GM19455 (cell line): ENCODE results near the gene CPTP.

Source experiments
- ATAC-seq: cut with Tn5 transposase; IDR thresholded peaks from one replicate; pipeline ENCODE4 v1.9.1; 2021; ENCODE audit not compliant: unreplicated experiment

CPTP gene

DNA sequence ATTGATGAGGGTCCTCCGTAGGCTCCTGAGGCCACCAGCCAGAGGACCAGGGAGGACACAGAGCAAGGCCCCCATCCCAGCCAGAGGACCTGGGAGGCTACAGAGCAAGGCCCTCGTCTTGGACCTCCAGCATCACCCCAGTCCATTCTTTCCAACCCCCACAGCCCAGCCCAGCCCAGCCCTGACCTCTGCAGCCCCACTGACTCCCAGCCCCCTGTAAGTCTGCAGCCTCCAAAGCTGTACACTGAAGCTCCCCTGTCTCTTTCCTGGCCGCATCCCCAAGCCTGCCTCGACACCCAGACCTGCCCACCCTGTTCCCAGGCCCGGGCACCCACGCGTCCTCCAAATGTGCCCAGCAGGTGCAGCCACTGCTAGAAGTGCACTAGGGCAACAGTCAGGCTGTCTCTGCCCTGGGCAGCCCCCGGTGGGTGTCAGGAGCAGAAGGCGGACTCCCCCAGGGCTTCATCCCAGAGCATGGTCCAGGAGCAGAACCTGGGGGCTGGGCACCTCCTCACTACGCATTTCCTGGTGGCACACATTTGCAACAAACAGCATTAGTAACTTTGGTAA is 22.5 kb downstream of the CPTP start:
- ATAC-seq, result no peak

DNA sequence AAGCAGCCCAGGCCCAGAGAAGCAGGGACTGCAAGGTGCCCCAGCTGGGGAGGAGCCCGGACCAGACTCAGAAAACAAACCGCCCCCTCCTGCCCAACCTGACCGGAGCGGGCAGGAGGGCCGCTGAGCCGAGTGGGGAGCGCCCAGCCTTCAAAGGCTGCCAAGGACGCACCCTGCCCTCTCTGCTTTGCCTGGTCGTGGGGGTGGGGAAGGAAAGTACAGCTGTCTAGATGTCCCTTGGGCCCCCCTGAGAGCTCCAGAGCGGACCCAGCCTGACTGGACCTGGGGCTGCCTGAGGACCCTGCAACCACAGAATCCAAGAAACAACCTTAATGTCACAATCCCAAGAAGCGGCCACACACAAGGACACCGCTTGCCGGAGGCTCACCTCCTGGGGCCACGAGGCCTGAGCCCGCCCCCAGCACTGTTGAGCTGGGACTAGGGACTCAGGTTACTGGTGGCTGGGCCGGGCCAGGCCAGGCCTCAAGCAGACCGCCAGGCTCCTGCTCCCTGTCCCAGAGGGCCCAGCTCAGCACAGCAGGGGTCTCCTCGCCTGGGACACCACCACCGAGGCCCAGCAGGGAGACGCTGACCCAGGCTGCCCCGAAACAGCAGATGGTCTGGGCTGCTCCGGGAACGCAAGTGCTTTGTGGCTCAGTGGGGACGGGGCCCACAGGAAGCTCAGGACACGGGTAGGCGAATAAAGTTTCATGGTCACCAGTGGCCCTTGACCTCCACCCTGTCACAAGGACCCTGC is 23.2 kb downstream of the CPTP start:
- ATAC-seq, result no peak

DNA sequence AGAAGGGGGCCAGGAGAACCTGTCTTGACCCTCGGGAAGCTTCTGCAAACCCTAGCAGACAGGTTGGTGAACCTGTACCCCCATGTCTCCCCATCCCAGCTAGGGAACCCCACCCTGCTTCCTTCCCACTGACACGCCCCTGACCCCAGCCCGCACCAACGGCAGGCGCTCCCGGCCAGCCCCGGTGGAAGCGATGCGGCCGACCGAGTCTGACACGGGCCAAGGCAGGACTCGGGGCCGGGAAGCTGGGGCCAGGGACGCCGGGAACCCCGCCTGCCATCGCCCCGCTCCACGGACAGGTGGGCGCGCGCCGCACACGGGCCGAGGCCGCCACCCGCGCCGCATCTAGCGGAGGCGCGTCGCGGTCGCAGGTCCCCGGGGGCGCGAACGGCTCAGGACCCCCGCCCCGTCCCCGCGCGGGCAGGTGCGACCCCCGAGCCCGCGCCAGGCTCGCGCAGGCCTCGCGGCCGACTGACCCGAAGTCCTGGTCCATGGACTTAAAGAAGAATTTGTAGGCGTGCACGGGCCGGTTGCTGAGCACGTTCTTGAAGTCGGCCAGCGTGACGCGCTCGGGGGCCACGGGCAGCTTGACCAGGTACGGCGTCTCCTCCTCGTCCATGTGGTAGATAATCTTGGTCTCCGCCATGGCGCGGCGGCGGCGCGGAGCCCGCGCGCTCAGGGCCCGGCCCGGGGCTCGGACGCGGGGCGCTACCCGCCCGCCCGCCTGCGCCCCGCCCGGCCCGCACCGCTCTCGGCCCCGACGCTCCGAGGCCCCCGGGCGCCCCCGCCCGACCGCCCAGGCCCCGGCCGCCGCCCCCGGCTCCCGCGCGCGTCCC is 24.0 kb downstream of the CPTP start:
- ATAC-seq, result peak; percentile 21

DNA sequence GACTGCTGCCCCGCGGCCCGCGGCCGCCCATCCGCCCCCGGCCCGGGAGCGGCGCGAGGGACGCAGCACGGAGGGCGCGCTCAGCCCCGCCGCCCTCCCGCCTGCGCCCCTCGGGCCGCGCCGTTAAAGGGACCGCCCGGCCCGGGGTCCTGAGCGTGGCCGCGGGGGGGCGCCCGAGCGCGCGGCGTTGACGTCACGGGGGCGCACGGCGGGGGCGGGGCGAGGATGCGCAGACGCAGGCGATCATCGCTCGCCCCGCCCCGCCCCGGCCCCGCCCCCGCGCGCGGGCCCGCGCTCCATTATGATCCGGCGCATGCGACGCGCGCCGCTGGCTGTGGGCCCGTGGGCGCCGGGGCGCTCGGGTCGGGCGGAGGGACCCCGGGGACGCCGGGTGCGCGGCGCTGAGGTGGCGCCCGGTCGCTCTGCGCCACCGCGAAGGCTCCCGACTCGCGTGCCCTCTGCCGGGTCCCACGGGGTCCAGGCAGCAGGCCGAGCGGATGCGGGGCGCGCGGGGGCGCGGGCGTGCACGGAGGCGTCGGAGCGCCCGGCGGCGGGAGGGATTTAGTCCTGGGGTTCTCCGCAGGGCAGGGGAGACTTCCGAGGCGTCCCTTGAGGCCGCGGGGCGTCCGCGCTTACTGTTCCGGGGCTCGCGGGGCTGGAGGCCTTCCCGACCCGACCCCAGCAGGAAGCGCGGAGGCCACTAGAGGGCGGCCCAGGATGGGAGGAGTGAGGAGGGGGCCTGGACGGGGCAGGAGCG is 24.8 kb downstream of the CPTP start, which contains the start of gene DVL1:
Gene DVL1 (minus strand): TSS at position 163 of the 757 bp plus-strand sequence. CDS start 353 bp downstream, outside the sequence.
- peak; percentile 55 for ATAC-seq

DNA sequence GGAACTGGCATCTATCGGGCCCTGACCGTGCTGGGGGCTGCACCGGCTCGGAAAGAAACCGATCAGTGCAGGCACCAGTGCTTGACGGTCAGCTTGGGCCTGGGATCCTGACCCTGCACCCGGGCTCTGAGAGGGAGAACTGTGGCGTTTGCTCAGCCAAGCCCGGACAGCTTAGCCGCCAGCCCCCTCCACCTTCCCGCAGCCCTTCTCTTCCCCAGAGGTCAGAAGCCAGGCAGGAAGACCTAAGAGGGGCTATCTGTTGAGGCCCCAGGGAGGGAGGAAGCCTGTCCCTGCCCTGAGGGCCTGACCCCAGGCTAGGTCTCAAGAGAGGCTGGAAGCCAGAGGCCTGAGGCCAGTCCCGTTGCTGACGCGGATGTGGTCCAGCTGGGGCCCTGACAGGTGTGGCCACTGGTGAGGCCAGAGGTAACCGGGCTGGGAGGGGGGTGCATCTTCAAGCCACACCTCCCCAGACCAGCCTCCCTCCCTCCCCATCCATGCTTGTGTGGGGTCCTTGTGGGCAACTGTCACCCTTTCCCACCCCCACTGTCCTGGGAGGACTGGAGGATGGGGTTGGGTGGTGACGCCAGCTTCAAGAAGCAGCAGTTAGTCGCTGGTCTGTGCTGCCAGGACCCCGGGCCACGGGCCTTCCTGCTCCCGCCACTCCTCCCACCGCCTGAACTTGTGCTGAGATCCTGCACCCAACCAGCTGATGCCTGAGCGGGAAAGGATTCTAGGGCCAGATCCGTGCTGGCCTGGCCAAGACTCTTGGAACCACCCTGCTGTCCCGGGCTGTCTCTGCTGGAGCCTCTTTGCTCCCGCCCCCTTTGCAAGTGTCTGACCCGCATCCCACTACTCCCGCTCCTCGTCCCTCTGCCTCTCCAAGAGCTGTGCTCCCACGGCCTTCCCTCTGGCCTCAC is 27.2 kb downstream of the CPTP start:
- no peak for ATAC-seq

DNA sequence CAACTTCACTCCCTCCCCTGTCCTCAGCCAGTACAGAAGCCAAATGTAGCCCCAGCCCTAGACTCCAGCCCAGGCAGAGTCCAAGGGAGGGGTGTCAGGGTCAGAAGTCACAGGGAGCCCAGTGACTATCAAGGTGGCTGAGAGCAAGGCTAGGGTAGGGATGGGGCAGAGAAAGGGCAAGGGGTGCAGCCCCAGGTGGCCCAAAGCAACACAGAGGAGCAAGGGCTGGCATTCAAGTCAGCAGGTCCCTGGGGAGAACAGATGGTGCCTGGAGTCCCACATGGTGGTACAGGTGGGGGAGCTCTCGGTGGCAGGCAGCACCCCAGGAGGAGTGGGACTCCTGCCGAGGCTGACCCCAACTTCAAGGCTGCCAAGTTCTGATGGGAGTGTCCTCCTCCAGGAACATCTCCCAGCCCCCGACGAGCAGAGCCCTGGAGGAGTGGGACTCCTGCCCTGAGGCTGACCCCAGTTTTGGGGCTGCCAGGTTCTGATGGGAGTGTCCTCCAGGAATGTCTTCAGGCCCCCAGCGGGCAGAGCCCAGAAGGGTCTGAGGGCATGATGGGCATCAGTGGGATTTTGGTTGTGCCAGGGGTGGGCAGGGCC is 28.3 kb downstream of the CPTP start:
- ATAC-seq, result no peak

DNA sequence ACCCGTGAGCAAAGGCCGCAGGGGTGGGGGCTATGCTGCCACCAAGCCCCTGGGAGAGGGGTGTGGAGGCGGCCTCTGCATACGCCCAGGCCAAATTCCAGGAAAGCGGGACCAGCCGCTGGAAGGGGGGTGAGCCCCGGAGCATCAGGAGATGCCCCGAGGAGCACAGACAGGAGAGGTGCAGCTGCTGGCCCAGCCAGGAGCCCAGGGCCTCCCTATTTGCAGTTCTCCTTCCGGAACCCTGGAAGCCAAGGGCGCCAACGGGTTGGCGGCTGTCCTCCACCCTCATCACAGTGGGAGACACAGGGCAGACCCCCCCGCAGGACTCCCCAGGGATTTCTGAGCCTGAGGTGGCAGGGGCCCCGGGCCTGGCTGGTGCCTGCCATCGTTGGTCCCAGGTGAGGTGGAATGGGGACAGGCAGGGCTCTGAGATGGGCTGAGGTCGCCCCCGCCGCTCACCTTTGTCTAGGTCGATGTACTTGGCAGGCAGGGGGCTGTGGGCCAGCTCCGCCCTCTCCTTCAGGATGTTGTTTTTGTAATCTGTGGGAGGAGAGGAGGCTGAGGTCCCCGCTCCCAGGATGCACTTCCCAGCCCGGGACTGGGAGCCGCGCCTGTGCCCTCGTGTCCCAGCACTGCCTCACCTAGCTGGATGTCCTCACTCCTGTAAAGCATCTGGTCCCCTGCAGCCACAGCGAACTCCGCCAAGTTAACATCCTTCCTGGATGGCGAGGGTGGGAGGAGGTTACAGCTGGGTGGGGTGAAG is 29.0 kb downstream of the CPTP start:
- ATAC-seq, result no peak

DNA sequence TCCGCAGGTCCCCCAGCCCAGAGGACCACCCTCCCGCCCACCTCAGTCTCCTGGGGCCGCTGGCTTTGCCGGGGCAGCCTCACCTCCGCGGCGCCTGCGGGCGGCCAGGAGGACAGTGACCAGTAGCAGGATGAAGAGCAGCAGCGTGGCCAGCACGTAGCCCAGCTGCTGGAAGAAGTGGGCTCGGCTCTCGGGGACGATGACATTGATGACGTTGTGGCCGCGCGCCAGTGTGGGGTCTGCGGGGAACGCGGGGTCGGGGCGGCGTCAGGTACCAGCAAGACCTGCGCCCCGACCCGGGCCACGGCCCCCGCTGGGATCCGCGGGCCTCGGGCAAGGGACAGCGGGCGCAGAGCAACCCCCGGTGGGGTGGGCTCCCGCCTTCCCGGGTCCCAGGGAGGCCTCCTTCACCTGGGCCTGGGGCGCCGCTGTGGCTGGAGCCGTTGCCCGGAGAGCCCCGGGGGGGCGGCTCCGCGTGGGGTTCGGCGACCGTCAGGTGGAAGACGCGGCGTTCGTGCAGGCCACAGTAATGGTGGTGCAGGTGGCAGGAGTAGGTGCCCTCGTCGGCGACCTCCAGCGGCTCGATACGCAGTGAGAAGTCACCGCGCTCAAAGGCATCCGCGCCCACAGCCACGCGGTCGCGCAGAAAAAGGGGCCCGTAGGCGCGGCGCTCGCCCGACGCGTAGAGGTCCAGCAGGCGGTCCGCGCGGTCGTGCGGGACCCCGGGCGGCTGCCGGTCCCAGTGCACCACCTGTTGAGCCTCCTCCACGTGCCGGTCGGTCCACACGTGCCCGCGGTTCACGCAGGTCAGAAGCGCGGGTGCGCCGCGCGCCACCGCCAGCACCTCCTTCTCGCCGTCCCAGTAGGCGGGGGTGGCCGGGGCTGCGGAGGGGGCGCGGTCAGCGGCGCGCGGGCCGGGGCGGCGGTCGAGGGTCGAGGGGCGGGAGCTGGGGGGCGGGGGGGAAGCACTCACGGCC is 30.0 kb downstream of the CPTP start:
- ATAC-seq, result no peak

DNA sequence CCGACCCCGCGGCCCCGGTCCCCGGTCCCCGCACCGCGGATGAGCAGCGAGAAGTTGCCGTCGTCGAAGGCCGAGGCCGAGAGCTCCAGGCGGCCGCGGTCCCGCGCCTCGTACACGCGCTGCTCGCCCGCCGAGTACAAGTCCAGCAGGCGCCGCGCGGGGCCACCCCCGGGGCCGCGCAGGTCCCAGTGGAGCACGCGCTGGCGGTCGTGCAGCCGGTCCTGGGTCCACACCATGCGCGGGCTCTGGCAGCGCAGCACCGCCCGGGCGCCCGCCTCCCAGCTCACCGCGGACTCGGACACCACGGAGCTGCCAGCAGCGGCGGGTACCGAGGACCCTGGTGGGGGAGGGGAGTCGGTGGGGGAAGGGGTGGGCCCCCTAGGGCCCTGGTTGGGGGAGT is 30.8 kb downstream of the CPTP start:
- ATAC-seq, result no peak

DNA sequence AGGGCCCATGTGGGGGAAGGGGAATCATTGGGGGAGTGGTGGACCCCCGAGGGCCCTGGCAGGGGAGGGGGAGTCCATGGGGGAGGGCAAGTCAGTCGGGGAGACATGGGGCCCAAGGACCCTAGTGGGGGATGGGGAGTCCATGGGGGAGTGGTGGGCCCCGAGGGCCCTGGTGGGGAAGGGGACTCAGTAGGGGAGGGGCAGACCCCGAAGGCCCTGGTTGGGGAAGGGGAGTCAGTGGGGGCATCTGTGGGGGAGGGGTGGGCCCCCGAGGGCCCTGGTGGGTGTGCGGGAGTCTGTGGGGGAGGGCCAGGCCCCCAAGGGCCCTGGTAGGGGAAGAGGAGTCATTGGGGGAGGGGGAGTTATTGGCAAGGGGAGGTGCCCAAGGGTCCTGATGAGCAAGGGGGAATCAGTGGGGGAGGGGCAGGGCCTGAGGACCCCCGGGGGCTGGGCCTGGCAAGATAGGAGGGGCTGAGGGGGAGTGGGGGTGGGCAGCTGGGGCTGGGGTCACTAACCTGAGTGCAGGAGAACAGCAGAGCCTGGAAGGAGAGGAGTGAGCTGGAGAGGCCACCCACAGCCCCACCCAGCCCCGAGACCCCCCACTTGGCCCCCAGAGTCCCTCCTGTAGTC is 31.7 kb downstream of the CPTP start:
- no peak for ATAC-seq

DNA sequence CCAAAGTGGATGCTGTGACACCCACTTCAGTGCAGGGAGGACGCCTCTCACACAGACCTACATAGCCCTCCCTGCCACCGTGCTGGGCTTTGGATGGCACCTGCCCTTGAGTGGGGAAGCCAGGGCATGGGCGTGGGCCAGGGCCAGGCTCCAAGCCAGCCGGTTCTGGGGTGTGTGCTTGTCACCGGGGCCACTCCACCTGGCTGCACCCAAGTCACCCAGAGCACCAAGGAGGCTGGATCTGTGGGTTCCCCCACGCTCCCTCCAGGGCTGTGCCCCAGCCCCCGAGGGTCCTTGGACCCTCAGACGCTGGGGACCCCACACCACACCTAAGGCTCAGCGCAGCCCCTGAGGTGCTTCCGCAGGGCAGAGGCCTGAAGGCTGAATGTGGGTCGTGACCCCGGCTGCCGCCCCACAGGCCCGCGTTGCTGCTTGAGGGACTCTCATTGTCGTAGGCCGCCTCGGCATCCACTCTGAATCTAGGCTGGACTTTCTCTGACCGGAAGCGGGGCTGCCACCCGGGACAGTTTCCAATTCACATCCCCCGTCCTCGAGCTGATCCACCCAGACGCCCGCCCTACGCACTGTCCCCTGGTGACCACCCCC is 32.3 kb downstream of the CPTP start:
- no peak for ATAC-seq

DNA sequence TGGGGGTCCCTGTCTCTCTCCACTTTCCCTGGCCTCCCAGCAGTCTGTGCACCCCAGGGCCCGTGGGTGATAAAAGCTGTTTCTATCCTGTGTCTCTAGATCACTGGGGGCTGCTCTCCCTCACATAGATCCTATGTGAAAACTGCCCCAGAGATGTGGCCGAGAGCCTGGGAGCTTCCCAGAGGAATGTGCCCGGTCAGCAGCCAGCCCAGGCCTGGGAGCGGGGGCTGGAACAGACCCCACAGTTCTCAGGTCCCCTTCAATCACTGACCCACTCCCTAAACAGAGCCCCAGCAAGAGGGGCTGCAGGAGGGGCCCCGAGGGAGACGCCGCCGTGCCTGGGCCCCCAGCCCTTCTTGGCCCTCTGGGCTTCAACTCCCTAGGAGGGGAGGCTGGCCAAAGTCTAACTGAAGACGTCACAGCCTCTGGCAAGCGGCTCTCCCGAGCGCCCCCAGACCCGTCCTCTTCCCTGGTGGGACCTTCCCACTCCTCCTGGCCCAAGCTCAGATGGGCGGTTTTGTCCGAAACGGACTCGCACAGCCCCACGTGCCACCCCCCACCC is 33.4 kb downstream of the CPTP start:
- ATAC-seq, result no peak

DNA sequence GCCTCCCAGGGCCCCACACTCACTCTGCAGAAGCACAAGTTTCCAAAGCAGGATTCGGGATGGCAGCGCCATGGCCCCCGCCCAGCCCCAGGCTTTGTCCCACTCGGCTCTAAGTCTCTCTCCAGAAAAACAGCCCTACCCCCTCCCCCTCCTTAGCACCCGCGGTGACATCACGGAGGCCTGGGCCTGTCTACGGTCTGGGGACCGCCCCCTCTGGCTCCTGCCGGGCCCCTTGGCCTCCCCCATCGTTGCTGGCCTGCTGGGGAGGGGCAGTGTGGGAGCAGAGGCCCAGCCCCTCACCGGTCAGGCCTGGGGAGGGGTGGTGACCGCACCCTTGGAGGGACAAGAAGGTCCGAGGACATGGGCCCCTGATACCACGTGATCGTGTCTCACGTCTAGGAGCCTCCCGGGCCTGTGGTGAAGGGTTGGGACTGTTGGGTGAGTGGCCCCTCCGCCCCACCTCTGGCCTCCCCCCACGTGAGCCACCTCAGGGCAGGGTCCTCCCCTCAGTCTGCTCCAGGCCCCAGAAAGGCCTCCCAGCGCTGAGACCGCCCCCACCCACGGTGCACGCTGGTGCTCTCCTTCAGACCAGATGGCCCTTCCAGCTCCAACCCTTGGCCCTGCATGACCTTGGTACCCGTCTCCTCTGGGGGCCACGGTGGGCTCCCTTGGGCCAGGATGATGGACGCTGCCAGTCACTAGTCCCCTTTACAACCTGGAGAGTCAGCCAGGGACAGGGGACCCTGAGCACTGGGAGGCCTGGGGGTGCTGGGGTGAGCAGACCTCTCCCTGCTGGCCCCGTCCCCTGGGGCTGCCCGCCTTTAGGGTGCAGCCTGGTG is 34.0 kb downstream of the CPTP start, which contains the start of gene MXRA8:
Gene MXRA8 (minus strand): TSS at position 123 of the 839 bp plus-strand sequence. CDS start 51 bp downstream, at position 72.
- ATAC-seq, result no peak

DNA sequence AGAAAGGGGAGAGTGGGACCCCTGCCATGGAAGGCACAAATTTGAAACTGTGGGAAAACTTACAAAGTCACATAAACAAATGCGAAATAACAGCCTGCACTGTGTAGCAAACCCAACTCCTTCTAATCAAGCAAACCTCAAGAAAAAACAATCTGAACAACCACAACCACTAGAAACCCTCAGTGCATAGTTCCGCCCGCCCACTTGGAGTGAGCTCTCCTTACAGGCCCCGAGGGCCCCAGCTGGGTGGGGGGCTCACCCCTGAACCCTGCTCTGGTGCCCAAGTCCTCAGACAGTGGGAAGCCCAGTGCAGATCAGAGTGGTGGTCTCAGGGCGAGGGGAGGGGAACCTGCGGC is 34.7 kb downstream of the CPTP start:
- no peak for ATAC-seq

DNA sequence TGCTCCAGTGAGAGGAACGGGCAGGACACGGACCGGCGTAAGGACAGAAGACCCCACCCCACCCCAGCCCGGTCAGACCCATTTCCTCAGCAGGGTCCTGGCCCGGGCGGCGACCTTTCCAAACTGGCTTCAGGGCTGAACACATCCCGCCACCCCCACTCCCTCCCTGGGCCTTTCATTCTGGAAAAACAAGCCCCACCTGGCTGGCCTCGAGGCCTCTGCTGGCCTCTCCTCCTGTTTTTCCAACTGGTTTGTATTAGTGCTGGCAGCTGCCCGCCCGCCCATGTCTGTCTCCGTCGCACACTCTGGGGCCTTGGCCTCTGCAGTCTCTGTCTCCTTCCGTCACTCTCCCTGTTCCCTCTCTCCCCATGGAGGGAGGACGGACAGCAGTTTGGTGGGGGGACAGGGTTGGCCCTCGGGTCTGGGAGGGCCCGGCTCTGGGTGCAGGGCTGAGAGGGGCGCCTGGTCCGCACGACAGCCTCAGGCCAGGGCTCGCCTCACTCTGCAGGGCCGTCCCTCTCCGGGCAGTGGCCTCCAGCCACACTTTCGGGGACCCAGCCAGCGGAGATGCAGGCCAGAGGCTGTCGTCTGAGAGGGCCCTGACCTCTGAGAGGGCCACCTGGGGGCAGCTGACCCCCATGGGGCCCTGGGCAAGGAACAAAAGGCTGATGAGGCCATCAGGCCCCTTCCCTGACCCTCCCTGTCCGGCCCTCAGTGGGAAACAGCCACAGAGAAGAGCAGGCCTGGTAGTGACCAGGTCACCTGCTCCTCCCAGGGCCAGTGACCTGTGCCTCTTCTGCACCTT is 35.3 kb downstream of the CPTP start:
- ATAC-seq, result no peak
